Endometrial microvascular endothelial cells (primary cell): ENCODE measurements around the gene ABHD1. TPM values are rescaled to one million over a fixed set of nuclear protein-coding genes. Genes with fewer than 3 reads are reported as not detected.
"Not testable (repeated sequence)": the region's sequence is repeated elsewhere in the genome, so short reads cannot be mapped to it uniquely, and the experiment has no call there.

Source experiments
- in situ Hi-C: cut with HindIII; loops from 2 replicates; pipeline ENCODE4 v1.10.0; 2017; ENCODE audit warnings: low sequenced_read_pairs, low pct_unique_long_range_greater_than_20kb; ENCODE audit errors: inconsistent ontology term
- total RNA-seq: library from RNA; depleted of rRNA; stranded (reverse); fragments of >200 nt; gene quantifications from one replicate; pipeline ENCODE4 v1.2.3, GENCODE V29; 2015; ENCODE audit errors: inconsistent ontology term

Gene ABHD1
- total RNA-seq, 1 donor from 2014 or later, result not detected

DNA sequence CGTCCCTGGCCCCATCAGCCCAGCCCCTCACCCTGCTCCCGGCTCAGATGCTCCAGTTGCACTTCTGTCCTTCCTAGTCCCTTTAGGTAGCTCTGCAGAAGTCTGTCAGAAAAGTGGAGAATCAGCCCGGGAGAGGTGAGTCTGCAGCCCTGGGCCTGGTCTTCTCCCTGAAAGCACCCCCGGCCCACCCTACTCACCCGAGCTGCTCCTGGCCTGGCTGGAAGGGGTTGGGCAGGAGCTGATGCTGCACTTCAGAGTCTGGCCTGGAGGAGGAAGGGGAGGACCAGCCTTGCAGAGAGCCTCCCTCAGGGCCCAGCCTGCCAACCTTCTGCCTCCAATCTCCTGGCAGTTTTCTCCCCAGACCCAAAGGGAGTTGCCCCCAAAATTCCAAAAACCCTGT, 21.3 kb upstream of the ABHD1 start:
- in situ Hi-C loops, result no loop called here

DNA sequence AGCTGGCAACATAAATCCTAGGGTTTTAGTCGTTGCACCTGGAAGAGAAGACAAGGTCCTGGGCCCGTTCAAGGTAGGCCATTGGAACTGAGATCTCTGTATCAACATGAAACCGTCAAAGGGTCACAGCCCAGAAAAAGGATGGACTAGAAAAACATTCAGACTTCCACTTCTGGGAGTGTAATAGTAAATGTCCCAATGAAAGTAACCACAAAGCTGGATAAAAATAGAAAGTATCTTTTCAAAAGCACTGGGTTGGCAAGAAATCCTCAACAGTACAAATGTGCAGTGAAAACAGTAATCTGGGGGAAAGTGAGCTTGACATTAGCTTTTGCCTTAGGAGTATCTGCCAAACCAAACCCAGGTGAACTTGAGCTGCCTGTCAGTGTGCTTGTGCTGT, 17.6 kb upstream of the ABHD1 start:
- in situ Hi-C loops, result no loop called here

DNA sequence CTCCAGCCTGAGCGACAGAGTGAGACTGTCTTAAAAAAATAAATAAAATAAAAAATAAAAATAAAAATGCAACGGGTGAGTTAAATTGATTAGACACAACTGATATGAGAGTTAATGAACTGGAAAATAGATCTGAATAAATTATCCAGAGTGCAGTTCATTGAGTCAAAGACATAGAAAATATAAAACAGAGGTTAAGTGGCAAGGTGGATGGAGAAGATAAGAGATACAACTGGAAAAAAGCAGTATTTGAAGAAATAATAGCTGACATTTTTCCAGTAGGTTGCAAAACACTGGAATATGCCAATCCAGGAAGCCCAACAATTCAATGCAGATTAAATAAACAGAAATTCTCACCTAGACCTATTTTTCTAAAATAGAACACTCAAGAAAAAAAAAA, 15.4 kb upstream of the ABHD1 start:
- in situ Hi-C loops, result no loop called here

GRCh38 chr2:27109083-27109482, 14.5 kb upstream of the ABHD1 start:
- in situ Hi-C loops, result no loop called here

- in situ Hi-C loops, result not testable (repeated sequence)
Observed at GRCh38 chr2:27110603-27111352, 12.8 kb upstream of the ABHD1 start.

DNA sequence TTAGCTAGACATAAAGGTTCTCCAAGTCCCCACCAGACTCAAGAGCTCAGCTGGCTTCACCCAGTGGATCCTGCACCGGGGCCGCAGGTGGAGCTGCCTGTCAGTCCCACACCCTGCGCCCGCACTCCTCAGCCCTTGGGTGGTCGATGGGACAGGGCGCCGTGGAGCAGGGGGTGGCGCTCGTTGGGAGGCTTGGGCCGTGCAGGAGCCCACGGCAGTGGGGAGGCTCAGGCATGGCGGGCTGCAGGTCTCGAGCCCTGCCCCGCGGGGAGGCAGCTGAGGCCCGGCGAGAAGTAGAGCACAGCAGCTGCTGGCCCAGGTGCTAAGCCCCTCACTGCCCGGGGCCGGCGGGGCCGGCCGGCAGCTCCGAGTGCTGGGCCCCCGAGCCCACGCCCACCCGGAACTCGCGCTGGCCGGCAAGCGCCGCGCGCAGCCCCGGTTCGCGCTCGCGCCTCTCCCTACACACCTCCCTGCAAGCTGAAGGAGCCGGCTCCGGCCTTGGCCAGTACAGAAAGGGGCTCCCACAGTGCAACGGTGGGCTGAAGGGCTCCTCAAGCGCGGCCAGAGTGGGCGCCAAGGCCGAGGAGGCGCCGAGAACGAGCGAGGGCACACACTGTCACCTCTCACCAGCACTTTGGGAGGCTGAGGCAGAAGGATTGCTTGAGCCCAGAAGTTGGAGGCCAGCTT, 12.1 kb upstream of the ABHD1 start:
- in situ Hi-C loops, result not testable (repeated sequence)

- in situ Hi-C loops, result no loop called here
Observed at GRCh38 chr2:27115519-27115918, 8.1 kb upstream of the ABHD1 start.

DNA sequence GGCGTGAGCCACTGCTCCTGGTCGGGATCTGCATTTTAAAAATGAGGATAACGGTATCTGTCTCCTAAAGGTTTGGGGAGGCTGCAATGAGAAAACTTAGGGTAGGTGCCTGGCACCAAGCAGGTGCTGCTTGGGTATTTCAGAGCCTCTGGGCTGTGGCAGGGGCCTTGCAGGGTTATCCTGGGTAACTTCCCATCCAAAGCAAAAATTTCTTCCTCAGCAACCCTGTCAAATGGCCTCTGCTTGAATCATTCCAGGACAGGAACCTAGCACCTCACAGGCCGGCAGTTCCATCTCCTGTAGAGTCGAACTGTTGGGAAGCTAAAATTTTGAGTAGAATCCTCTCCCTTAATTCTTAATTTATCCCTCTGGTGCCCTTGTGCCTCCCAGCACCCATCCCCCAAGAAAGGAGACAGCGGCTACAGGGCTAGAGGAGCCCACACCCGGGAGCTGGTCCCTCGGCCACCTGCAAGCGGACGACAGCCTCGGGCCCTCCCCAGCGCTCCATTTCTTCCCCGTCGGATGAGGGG, 5.6 kb upstream of the ABHD1 start:
- in situ Hi-C loops, result no loop called here

GRCh38 chr2:27118525-27119329, 4.9 kb upstream of the ABHD1 start, which contains the start of gene CGREF1:
CGREF1 (minus strand) TSS chr2:27119128; CDS start chr2:27104366, 14,762 bp downstream.
- in situ Hi-C loops, result no loop called here

- in situ Hi-C loops, result not testable (repeated sequence)
Observed at GRCh38 chr2:27119330-27119670, 4.3 kb upstream of the ABHD1 start.

GRCh38 chr2:27121906-27122305, 1.7 kb upstream of the ABHD1 start:
- in situ Hi-C loops, result no loop called here

DNA sequence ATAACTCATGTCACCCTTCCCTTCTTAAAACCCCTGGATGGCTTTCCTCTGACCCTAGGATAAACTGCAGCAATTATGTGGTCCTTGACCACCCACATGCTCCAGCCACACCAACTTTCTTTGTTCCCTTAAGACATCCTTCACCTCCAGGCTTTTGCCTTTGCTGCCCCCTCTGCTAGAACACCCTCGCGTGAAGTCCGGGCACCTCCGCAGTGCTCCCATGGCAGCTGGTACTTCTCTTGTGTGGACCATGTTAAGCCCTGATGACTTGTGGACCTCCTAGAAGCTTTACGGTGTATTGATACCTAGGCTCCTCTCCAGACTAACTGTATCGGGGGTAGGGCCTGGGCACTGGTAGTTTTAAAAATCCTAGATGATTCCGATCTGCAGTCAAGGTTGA, 824 bp upstream of the ABHD1 start:
- in situ Hi-C loops, result no loop called here

DNA sequence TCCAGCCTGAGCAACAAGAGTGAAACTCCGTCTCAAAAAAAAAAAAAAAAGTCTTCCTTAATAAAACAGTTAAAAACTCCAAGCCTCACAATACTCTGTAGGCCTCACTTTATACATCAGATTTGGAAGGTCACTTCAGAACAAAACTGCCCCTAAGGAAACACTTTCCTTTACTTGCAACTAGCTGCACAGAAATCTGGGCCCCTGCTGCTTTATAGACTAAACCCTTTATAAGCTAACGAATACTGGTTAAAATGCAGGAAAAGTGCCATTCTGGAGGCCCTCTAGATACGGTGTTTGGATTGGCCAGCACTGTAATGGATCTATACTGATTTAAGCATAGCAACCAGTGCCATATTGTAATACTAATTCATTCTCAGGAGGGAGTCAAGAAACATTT, 1.5 kb downstream of the ABHD1 start:
- in situ Hi-C loops, result no loop called here

DNA sequence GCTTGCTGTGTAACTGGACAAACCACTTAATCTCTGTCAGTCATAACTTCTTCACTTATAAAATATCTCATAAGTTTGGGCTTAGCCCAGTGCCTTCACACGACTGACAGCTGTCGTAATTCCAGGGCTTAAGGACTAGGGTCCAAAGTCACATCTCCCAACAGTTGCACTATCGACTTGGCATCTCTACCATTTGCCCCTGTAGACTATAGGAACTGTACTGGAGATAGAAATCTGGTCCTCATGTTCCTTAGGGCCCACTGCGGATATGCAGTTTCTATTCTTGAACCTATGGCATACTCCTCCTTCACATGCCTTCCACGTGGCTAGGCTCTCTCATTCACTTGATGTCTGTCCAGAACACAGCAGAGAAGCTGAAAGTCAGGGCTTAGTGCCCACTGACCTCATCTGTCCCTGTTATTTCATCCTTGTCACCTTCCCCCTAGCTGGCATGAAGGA, 2.7 kb downstream of the ABHD1 start:
- in situ Hi-C loops, result no loop called here

GRCh38 chr2:27127883-27128667, 4.5 kb downstream of the ABHD1 start:
- in situ Hi-C loops, result no loop called here

GRCh38 chr2:27128668-27129571, 5.3 kb downstream of the ABHD1 start:
- in situ Hi-C loops, result no loop called here

DNA sequence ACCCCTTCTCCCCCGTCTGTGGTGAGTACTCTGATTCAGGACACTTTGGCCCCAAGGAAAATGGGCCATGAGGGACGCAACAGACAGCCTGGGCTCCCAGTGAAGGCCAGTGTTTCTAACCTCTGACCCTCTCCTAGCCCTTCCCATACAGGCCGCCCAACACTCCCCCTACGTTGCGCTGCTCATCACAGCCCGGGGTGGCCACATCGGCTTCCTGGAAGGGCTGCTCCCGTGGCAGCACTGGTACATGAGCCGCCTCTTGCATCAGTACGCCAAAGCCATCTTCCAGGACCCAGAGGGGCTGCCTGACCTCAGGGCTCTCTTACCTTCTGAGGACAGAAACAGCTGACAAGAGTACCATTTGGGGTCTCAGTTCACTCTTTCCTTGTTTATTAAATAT, 6.8 kb downstream of the ABHD1 start:
- in situ Hi-C loops, result no loop called here

- in situ Hi-C loops, result no loop called here
Observed at GRCh38 chr2:27131429-27131828, 7.8 kb downstream of the ABHD1 start.
